OCI-LY3 (cell line): ENCODE results near the gene MUC21.

ENCODE experiments used
- H2AFZ ChIP-seq: fragments of 200-600, 300-600 bp; shearing (Covaris generic); 2 replicates; pipeline ENCODE4 v1.6.0; 2014; ENCODE audit warnings: antibody characterized with exemption, low read depth, low read length
- H3K27ac ChIP-seq: fragments of 200-600, 300-600 bp; sonication (generic); 2 replicates; pipeline ENCODE4 v1.5.1; 2014; ENCODE audit warnings: mild to moderate bottlenecking, low read length, moderate library complexity, mixed read lengths
- H3K27me3 ChIP-seq: fragments of 200-600, 300-600 bp; sonication (generic); 2 replicates; pipeline ENCODE4 v1.6.1; 2014; ENCODE audit warnings: low read depth, low read length, mixed read lengths
- H3K36me3 ChIP-seq: fragments of 200-600, 300-600 bp; sonication (generic); replicated peaks from 2 replicates; pipeline ENCODE3; 2014; ENCODE audit warnings: low read depth, low read length, mixed read lengths
- H3K4me1 ChIP-seq: fragments of 300-600, 200-600 bp; sonication (generic); 2 replicates; pipeline ENCODE4 v1.6.1; 2014; ENCODE audit warnings: low read length, mixed read lengths
- H3K4me2 ChIP-seq: fragments of 200-600, 300-600 bp; sonication (generic); 2 replicates; pipeline ENCODE4 v1.6.1; 2014; ENCODE audit warnings: low read length, mixed read lengths
- H3K4me3 ChIP-seq: fragments of 300-600, 200-600 bp; sonication (generic); 2 replicates; pipeline ENCODE4 v1.5.1; 2014; ENCODE audit warnings: antibody characterized with exemption, mild to moderate bottlenecking, low read length, moderate library complexity
- H3K79me2 ChIP-seq: fragments of 300-600, 200-600 bp; shearing (Covaris generic); 2 replicates; pipeline ENCODE4 v1.6.1; 2014; ENCODE audit warnings: mild to moderate bottlenecking, low read length, mixed read lengths
- H3K9ac ChIP-seq: fragments of 300-600, 200-600 bp; shearing (Covaris generic); 2 replicates; pipeline ENCODE4 v1.6.0; 2014; ENCODE audit warnings: mild to moderate bottlenecking, low read length, moderate library complexity
- H3K9me3 ChIP-seq: fragments of 200-600, 300-600 bp; shearing (Covaris generic); 2 replicates; pipeline ENCODE4 v1.6.1; 2014; ENCODE audit warnings: low read length, mixed read lengths; ENCODE audit not compliant: insufficient read depth
- H4K20me1 ChIP-seq: fragments of 200-600, 300-600 bp; sonication (generic); 2 replicates; pipeline ENCODE4 v1.6.1; 2016; ENCODE audit warnings: low read length, mixed read lengths; ENCODE audit not compliant: insufficient read depth
- CTCF ChIP-seq: fragments of 200-600, 300-600 bp; sonication (generic); IDR thresholded peaks from 2 replicates; pipeline ENCODE4 v1.5.1; 2014; ENCODE audit warnings: antibody characterized with exemption, low read length, low read depth
- EZH2phosphoT487 ChIP-seq: fragments of 200-600 bp; shearing (Covaris generic); IDR thresholded peaks from 2 replicates; pipeline ENCODE4 v1.6.1; 2018; ENCODE audit warnings: antibody characterized with exemption, mixed run types, low read depth

Gene MUC21

GRCh38 chr6:31001281-31001888 is 17.9 kb downstream of the MUC21 start:
- Histone ChIP-seq H2AFZ (no peak overlapping the region), H3K79me2 (no peaks in the 10 kb centered on the region), H3K4me2 (no peak overlapping the region), H3K27me3 (0 out of 2 replicates have a peak, but pooled peaks cover 3% of the 10 kb centered on the region), H3K36me3 (no peaks in the 10 kb centered on the region), H3K27ac (no peak overlapping the region), H3K4me3 (no peak overlapping the region), H3K9ac (no peak overlapping the region), H4K20me1 (no peaks in the 10 kb centered on the region), H3K4me1 (no peaks in the 10 kb centered on the region), H3K9me3 (no peaks in the 10 kb centered on the region)
- TF ChIP-seq EZH2phosphoT487 (no peak), CTCF (no peak)

DNA sequence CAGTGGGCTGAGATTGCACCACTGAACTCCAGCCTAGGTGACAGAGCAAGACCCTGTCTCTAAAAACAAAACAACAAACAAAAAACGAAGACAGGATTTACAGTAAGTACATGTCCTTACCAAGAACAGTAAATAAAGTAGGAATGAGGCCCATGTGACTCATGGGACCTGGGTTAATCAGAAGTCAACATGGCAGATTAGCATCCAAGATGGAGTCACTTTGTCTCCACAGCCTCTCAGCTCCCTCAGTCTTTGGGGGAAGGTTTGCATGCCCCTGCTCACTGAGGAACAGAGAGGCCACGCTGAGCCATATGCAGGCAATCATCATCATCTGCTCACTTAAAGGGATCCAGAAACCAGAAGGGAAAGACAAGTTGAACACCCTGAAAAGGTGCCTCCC is 19.0 kb downstream of the MUC21 start:
- H3K4me2 ChIP-seq: no peak overlapping the region
- no peaks in the 10 kb centered on the region for H3K4me1 ChIP-seq
- TF ChIP-seq CTCF (no peak), EZH2phosphoT487 (no peak)
- H2AFZ ChIP-seq: no peak overlapping the region
- H3K9ac ChIP-seq: no peak overlapping the region
- H3K27me3 ChIP-seq: 0 out of 2 replicates have a peak, but pooled peaks cover 3% of the 10 kb centered on the region
- H3K9me3 ChIP-seq: no peaks in the 10 kb centered on the region
- H3K27ac ChIP-seq: no peak overlapping the region
- H3K36me3 ChIP-seq: no peaks in the 10 kb centered on the region
- H3K4me3 ChIP-seq: no peak overlapping the region
- H4K20me1 ChIP-seq: no peaks in the 10 kb centered on the region
- no peaks in the 10 kb centered on the region for H3K79me2 ChIP-seq

DNA sequence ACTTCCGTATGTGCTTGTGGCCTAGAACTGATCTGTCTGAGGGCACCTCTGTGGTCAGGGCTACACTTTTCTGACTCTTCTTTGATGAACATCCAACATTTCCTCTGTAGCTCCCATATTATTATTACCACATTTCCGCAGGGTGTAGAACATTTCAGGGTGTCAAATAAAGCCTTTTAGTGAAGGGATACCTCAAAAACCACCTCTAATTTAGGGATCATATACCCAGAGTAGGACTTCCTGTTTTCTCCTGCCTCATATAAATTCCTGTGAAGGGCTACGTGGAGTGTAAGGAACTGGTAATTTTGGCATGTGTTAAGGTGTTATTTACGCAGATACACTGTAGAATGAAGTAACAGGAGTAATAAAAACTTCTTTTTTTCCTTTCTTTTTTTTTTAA is 21.3 kb downstream of the MUC21 start:
- Histone ChIP-seq H3K4me2 (no peak overlapping the region), H3K27ac (no peak overlapping the region), H3K27me3 (0 out of 2 replicates have a peak, but pooled peaks cover 3% of the 10 kb centered on the region), H4K20me1 (no peaks in the 10 kb centered on the region), H3K4me1 (no peaks in the 10 kb centered on the region), H3K36me3 (no peaks in the 10 kb centered on the region), H2AFZ (no peak overlapping the region), H3K79me2 (no peaks in the 10 kb centered on the region), H3K9ac (no peak overlapping the region), H3K4me3 (no peak overlapping the region), H3K9me3 (no peaks in the 10 kb centered on the region)
- no peak for TF ChIP-seq CTCF

- no peak for TF ChIP-seq EZH2phosphoT487
- no peak for TF ChIP-seq CTCF
- Histone ChIP-seq H3K9ac (no peak overlapping the region), H3K4me2 (no peak overlapping the region), H3K4me1 (no peaks in the 10 kb centered on the region), H3K4me3 (no peak overlapping the region), H3K27ac (no peak overlapping the region), H4K20me1 (no peaks in the 10 kb centered on the region), H2AFZ (no peak overlapping the region), H3K36me3 (no peaks in the 10 kb centered on the region), H3K9me3 (no peaks in the 10 kb centered on the region), H3K27me3 (0 out of 2 replicates have a peak, but pooled peaks cover 3% of the 10 kb centered on the region), H3K79me2 (no peaks in the 10 kb centered on the region)
Observed at GRCh38 chr6:31005249-31006020, 21.9 kb downstream of the MUC21 start.
